T-cell (primary cell): ENCODE results near the gene TTI1. TPM values are rescaled to one million over a fixed set of nuclear protein-coding genes. Genes with fewer than 3 reads are reported as not detected.
"Not testable (repeated sequence)": the region's sequence is repeated elsewhere in the genome, so short reads cannot be mapped to it uniquely, and the experiment has no call there.

Source experiments
- ATAC-seq, 4 experiments: fragments of 200-7000 bp in 3 of 4; fragments of 150-1000 bp in 1 of 4; cut with Tn5 transposase; replicated peaks in 1 of 4; 1 replicate in 3 of 4; 2 replicates in 1 of 4; pipeline ENCODE4 v1.10.0; 2021; ENCODE audit warnings: moderate library complexity in 3 of 4, mild to moderate bottlenecking in 2 of 4, moderate number of reproducible peaks in 1 of 4
- CTCF ChIA-PET, 2 donors: fragments of 300-600 bp; sonication (Branson Sonifier 250); formaldehyde crosslinking; loops; one replicate each; lab custom pipeline; 2022; ENCODE audit warnings: antibody characterized with exemption in 2 of 2; lab: Charles Lee
- POLR2A ChIA-PET, 2 donors: fragments of 300-600 bp; sonication (Branson Sonifier 250); formaldehyde crosslinking; loops; one replicate each; lab custom pipeline; 2022; ENCODE audit warnings: antibody characterized with exemption in 2 of 2; lab: Charles Lee
- DNase-seq, 35 experiments: peaks; one replicate each; pipeline versions ENCODE4 v3.0.0 to v3.0.0-alpha.2; 2013 to 2023
- H3K27ac ChIP-seq: one replicate; pipeline ENCODE4 v1.5.1; 2013; ENCODE audit warnings: low read length
- H3K27me3 ChIP-seq, 2 experiments: replicated peaks in 1 of 2; 1 replicate in 1 of 2; 2 replicates in 1 of 2; pipeline versions ENCODE4 v1.6.1 to v1.7.0; 2013; ENCODE audit warnings: low read length in 1 of 2, mixed read lengths in 1 of 2; ENCODE audit not compliant: control insufficient read depth in 2 of 2, insufficient read depth in 2 of 2; ENCODE audit errors: extremely low read depth in 1 of 2
- H3K36me3 ChIP-seq, 2 donors: 1 replicate in 1 of 2; 2 replicates in 1 of 2; pipeline versions ENCODE4 v1.6.1 to v1.7.0; 2013; ENCODE audit warnings: low read length in 1 of 2; ENCODE audit not compliant: control insufficient read depth in 2 of 2, insufficient read depth in 1 of 2; ENCODE audit errors: extremely low read depth in 1 of 2
- H3K4me1 ChIP-seq, 2 experiments: 1 replicate in 1 of 2; 2 replicates in 1 of 2; pipeline versions ENCODE4 v1.6.1 to v1.7.0; 2013; ENCODE audit warnings: low read length in 2 of 2, mixed read lengths in 1 of 2; ENCODE audit not compliant: insufficient read depth in 2 of 2, control insufficient read depth in 1 of 2; ENCODE audit errors: extremely low read depth in 1 of 2
- H3K4me3 ChIP-seq, 2 donors: 1 replicate in 1 of 2; 2 replicates in 1 of 2; pipeline versions ENCODE4 v1.5.1 to v1.7.0; 2013; ENCODE audit warnings: mild to moderate bottlenecking in 2 of 2, low read length in 1 of 2, moderate library complexity in 1 of 2; ENCODE audit not compliant: control insufficient read depth in 1 of 2; ENCODE audit errors: extremely low read depth in 1 of 2
- H3K9me3 ChIP-seq: 2 replicates; pipeline ENCODE4 v1.7.0; 2013
- H3K27ac Mint-ChIP-seq, 2 donors: one replicate each; pipeline ENCODE4 v1.8.0; 2020 to 2021; ENCODE audit warnings: mild to moderate bottlenecking in 2 of 2, mixed read lengths in 2 of 2
- H3K27me3 Mint-ChIP-seq, 2 donors: one replicate each; pipeline ENCODE4 v1.8.0; 2021 to 2022; ENCODE audit warnings: mixed read lengths in 2 of 2
- H3K36me3 Mint-ChIP-seq: one replicate; pipeline ENCODE4 v1.8.0; 2021; ENCODE audit warnings: mixed read lengths
- H3K4me1 Mint-ChIP-seq, 3 donors: one replicate each; pipeline ENCODE4 v1.8.0; 2020 to 2022; ENCODE audit warnings: mixed read lengths in 3 of 3, mild to moderate bottlenecking in 1 of 3
- H3K4me3 Mint-ChIP-seq, 3 donors: one replicate each; pipeline ENCODE4 v1.8.0; 2020 to 2022; ENCODE audit warnings: mild to moderate bottlenecking in 3 of 3, mixed read lengths in 3 of 3, moderate library complexity in 3 of 3
- H3K9me3 Mint-ChIP-seq, 3 donors: one replicate each; pipeline ENCODE4 v1.8.0; 2020 to 2022; ENCODE audit warnings: mixed read lengths in 3 of 3
- WGBS: methylation state at CpG from one replicate; pipeline ENCODE4 v1.1.5; 2013; ENCODE audit warnings: missing lambda C conversion rate; ENCODE audit not compliant: insufficient coverage; 5-methylcytosine and 5-hydroxymethylcytosine counted together
- total RNA-seq, 35 experiments: library from RNA in 6 of 35; stranded (reverse) in 6 of 35; fragments of 120-200 nt in 1 of 35; gene quantifications; one replicate each; pipeline versions ENCODE4 v1.2.1 to v1.2.4 and lab custom pipeline; 2013 to 2026

TTI1 gene
- total RNA-seq, 5 donors from 2014 or later (not counting 1 experiment from before 2014, with no cell fraction given): 17.8 to 27.6 (median 23.2) TPM

GRCh38 chr20:37972256-37973058 is 60.8 kb downstream of the TTI1 start:
- peaks cover 46% of the 10 kb centered on the region for H3K36me3 Mint-ChIP-seq
- no peak overlapping the region for H3K4me3 ChIP-seq
- peaks cover 0 to 20% (median 14%) of the 10 kb centered on the region in 3 donors for H3K9me3 Mint-ChIP-seq
- no peak overlapping the region for H3K27ac ChIP-seq
- 98% methylated on average over 4 of the region's 7 CpGs for WGBS
- no peak for DNase-seq
- peaks cover 0 to 4% of the 10 kb centered on the region in 2 donors for H3K27me3 Mint-ChIP-seq
- peaks cover 7 to 12% (median 8%) of the 10 kb centered on the region in 3 donors for H3K4me1 Mint-ChIP-seq
- H3K36me3 ChIP-seq: no peaks in the 10 kb centered on the region
- H3K4me1 ChIP-seq: peaks cover 0 to 7% of the 10 kb centered on the region in 2 experiments
- H3K27ac Mint-ChIP-seq: no peak overlapping the region
- no peaks in the 10 kb centered on the region for H3K9me3 ChIP-seq
- no peak overlapping the region for H3K4me3 Mint-ChIP-seq
- CTCF ChIA-PET: no interaction called here
- POLR2A ChIA-PET: no interaction called here
- no peak for ATAC-seq
- peaks cover 0 to 4% of the 10 kb centered on the region in 2 experiments for H3K27me3 ChIP-seq

- 92% methylated on average over 5 of the region's 5 CpGs for WGBS
- no peak overlapping the region for H3K4me3 ChIP-seq
- ATAC-seq: no peak
- peaks cover 0 to under 1% of the 10 kb centered on the region in 2 experiments for H3K4me1 ChIP-seq
- Mint-ChIP-seq H3K36me3 (peaks cover 44% of the 10 kb centered on the region), H3K27me3 (peaks cover 0 to 4% of the 10 kb centered on the region in 2 donors), H3K4me1 (peaks cover 2 to 6% (median 3%) of the 10 kb centered on the region in 3 donors), H3K9me3 (peaks cover 4 to 26% (median 21%) of the 10 kb centered on the region in 3 donors), H3K27ac (no peak overlapping the region), H3K4me3 (no peak overlapping the region)
- ChIA-PET POLR2A (no interaction called here), CTCF (no interaction called here)
- H3K27ac ChIP-seq: no peak overlapping the region
- peaks cover 0 to 4% of the 10 kb centered on the region in 2 experiments for H3K27me3 ChIP-seq
- no peaks in the 10 kb centered on the region for H3K36me3 ChIP-seq
- DNase-seq: no peak
- no peaks in the 10 kb centered on the region for H3K9me3 ChIP-seq
Observed at GRCh38 chr20:37971561-37972127, 61.6 kb downstream of the TTI1 start.

GRCh38 chr20:37970856-37971245 is 62.4 kb downstream of the TTI1 start:
- Mint-ChIP-seq H3K9me3 (peaks cover 8 to 33% (median 27%) of the 10 kb centered on the region in 3 donors), H3K4me3 (no peak overlapping the region), H3K4me1 (no peaks in the 10 kb centered on the region), H3K36me3 (peaks cover 40% of the 10 kb centered on the region), H3K27ac (no peak overlapping the region), H3K27me3 (peaks cover 0 to 4% of the 10 kb centered on the region in 2 donors)
- ChIA-PET CTCF (no interaction called here), POLR2A (no interaction called here)
- H3K4me1 ChIP-seq: no peaks in the 10 kb centered on the region
- no peak overlapping the region for H3K27ac ChIP-seq
- H3K4me3 ChIP-seq: no peak overlapping the region
- no peaks in the 10 kb centered on the region for H3K36me3 ChIP-seq
- peaks cover 0 to 4% of the 10 kb centered on the region in 2 experiments for H3K27me3 ChIP-seq
- H3K9me3 ChIP-seq: no peaks in the 10 kb centered on the region
- DNase-seq (no peak), ATAC-seq (no peak)

DNA sequence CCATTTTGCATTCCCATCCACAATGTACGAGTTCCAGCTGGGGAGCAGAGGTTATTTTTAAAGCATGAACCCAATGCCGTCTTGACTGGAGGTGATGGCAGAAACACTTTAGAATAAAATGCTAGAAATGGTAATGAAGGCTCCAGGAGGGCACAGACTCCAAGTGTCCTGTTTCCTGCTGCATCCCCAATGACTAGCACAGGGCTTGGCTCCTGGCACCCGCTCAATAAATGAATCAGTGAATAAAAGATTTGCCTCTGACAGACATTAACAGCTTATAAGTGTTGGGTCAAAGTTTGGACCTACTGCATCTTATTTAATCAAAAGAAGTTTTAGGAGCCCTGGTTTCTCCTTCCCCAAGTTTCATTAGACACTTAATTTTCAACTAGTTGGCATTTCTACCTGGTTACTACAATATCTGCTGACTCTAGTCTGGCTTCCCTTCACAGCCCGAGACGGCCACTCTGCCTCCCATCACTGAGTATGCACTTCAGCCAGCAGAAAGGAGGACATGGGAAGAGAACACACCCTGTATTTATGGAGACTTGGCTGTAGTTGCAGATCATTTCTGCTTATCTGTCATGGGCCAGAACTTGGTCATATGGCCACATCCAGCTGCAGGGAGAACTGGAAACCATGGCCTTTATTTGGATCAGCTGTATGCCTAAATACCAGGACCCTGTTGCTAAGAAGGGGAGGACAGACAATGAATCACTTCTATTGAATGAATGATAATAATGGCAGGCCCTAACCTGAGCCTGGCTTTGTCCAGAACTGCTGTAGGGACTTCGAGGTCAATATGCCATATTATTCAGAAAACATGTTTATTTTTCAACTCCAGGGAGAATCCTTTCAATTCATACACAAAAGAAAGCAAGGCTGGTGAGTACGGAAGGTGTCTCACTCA is 63.1 kb downstream of the TTI1 start:
- peaks cover 40% of the 10 kb centered on the region for H3K36me3 Mint-ChIP-seq
- Histone ChIP-seq H3K4me1 (no peaks in the 10 kb centered on the region), H3K4me3 (no peak overlapping the region), H3K36me3 (no peaks in the 10 kb centered on the region), H3K27me3 (peaks cover 0 to 4% of the 10 kb centered on the region in 2 experiments), H3K9me3 (no peaks in the 10 kb centered on the region), H3K27ac (no peak overlapping the region)
- H3K27ac Mint-ChIP-seq: no peak overlapping the region
- no peak overlapping the region for H3K4me3 Mint-ChIP-seq
- no peak for DNase-seq
- 100% methylated on average over 2 of the region's 7 CpGs for WGBS
- H3K27me3 Mint-ChIP-seq: peaks cover 0 to 4% of the 10 kb centered on the region in 2 donors
- POLR2A ChIA-PET: no interaction called here
- CTCF ChIA-PET: no interaction called here
- no peak for ATAC-seq
- H3K9me3 Mint-ChIP-seq: peaks cover 9 to 33% (median 28%) of the 10 kb centered on the region in 3 donors
- H3K4me1 Mint-ChIP-seq: no peaks in the 10 kb centered on the region

DNA sequence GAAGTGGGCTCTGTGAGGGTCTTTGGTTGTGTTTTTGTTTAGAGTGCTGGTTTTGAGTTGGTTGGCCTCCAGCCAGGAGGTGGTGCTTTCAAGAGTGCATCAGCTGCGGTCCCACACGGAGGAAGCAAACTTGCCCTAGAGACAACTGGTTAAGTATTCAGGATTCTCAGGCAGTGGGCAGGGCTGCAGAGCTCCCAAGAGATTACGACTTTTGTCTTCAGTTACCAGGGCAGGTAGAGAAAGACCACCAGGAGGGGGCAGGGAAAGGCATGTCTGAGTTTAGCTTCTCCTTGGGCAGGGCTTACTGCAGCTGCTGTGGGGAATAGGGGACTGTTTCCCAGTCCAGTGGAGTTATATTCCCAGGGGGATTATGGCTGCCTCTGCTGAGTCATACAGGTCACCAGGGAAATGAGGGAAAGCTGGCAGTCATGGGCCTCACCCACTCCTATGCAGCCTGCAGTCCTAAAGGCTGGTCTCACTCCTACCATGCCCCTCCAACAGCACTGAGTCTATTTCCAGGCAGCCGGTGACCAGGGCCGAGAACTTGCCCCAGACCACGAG is 64.3 kb downstream of the TTI1 start:
- no peak for DNase-seq
- Histone ChIP-seq H3K27me3 (peaks cover 0 to 4% of the 10 kb centered on the region in 2 experiments), H3K4me1 (no peaks in the 10 kb centered on the region), H3K4me3 (no peak overlapping the region), H3K36me3 (no peaks in the 10 kb centered on the region), H3K9me3 (no peaks in the 10 kb centered on the region), H3K27ac (no peak overlapping the region)
- no peaks in the 10 kb centered on the region for H3K4me1 Mint-ChIP-seq
- ATAC-seq: no peak
- ChIA-PET CTCF (no interaction called here), POLR2A (no interaction called here)
- H3K27me3 Mint-ChIP-seq: peaks cover 2 to 4% of the 10 kb centered on the region in 2 donors
- no peak overlapping the region for H3K4me3 Mint-ChIP-seq
- peaks cover 15 to 44% (median 41%) of the 10 kb centered on the region in 3 donors for H3K9me3 Mint-ChIP-seq
- no peak overlapping the region for H3K27ac Mint-ChIP-seq
- H3K36me3 Mint-ChIP-seq: peaks cover 38% of the 10 kb centered on the region
- 93% methylated on average over 5 of the region's 6 CpGs for WGBS

- peaks cover 16 to 61% (median 44%) of the 10 kb centered on the region in 3 donors for H3K9me3 Mint-ChIP-seq
- DNase-seq, H3K27ac ChIP-seq, H3K27me3 Mint-ChIP-seq, CTCF ChIA-PET, H3K4me3 ChIP-seq, H3K4me1 ChIP-seq, H3K27ac Mint-ChIP-seq, H3K9me3 ChIP-seq, H3K4me3 Mint-ChIP-seq, ATAC-seq, POLR2A ChIA-PET, H3K36me3 Mint-ChIP-seq, H3K36me3 ChIP-seq, H3K27me3 ChIP-seq, H3K4me1 Mint-ChIP-seq: not testable (repeated sequence)
- WGBS: no CpG with 5 or more reads among the region's 2 CpGs
Observed at GRCh38 chr20:37963483-37963882, 69.8 kb downstream of the TTI1 start.
